SK-N-MC (cell line): ENCODE measurements around the gene HRC.

Experiments
- EZH2 ChIP-seq: fragments of 200-600 bp; sonication (generic); IDR thresholded peaks from one replicate; pipeline ENCODE4 v1.6.1; 2017; ENCODE audit warnings: antibody characterized with exemption
- POLR2AphosphoS5 ChIP-seq: IDR thresholded peaks from 2 replicates; pipeline ENCODE4 v1.6.1; 2012; ENCODE audit warnings: mild to moderate bottlenecking, low read depth, low read length, borderline replicate concordance

DNA sequence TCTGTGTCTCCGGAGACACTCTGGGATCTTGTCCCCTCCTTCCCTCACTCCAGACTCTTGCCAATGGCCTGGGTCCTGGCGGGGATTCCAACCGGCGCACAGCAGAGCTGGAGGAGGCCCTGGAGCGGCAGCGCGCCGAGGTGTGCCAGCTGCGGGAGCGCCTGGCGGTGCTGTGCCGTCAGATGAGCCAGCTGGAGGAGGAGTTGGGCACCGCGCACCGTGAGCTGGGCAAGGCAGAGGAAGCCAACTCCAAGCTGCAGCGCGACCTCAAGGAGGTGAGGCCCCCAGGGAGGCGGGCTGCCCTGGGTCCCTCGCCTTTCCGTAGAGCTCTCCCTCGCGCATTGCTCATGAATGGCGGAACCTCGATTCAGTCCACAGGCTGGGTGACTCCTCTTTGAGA, 24.9 kb downstream of the HRC start:
- TF ChIP-seq POLR2AphosphoS5 (no peak), EZH2 (no peak)
